Measurements from ENCODE around the gene GALNT6.
A peak's percentile ranks its signal among the peaks of the same experiment; 100 is the strongest.

GALNT6 gene

DNA sequence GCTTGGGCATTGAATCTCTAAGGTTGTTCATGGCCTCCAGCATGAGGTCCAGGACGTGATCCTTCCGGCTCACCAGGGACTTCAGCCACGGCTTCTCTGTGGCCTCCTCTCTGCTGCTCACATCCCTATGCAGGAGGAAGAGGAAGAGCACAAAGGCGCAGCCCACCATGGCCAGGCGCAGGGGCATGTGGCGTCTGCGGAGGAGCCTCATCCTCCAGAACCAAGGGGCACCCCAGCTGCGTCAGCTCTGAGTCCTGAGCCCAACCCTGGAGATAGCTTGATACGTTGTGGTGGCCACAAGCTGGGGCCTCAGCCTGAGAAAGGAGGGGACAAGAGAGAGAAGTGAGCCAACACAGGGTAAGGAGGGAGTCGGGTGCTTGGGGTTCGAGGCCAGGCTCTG, 11.6 kb downstream of the GALNT6 start:
- H3K9ac ChIP-seq = no peak overlapping the region
- no peaks in the 10 kb centered on the region; a peak in 1 of 22 replicates for H3K9me3 ChIP-seq (replicated peaks in 1 of 11)
- no peak overlapping the region for H3K4me3 ChIP-seq
- H4K20me1 ChIP-seq = peaks cover 0 to 7% (median 0%) of the 10 kb centered on the region in 11 experiments; a peak in 4 of 22 replicates
- peaks cover 0 to 25% (median 0%) of the 10 kb centered on the region in 11 experiments; a peak in 3 of 22 replicates for H3K36me3 ChIP-seq
- peaks cover 0 to 77% (median 12%) of the 10 kb centered on the region in 11 experiments; a peak in 11 of 22 replicates for H3K27me3 ChIP-seq
- TF ChIP-seq Cebpa-rat (IDR thresholded peaks at IDR 0.05) = no peak
- H3K4me2 ChIP-seq = peak overlapping the region in 8 of 11 experiments; percentile 16 to 73 (median 58); a peak in 15 of 22 replicates
- H3K27ac ChIP-seq = no peak overlapping the region
- H3K4me1 ChIP-seq = peaks cover 2 to 43% (median 40%) of the 10 kb centered on the region in 10 experiments

DNA sequence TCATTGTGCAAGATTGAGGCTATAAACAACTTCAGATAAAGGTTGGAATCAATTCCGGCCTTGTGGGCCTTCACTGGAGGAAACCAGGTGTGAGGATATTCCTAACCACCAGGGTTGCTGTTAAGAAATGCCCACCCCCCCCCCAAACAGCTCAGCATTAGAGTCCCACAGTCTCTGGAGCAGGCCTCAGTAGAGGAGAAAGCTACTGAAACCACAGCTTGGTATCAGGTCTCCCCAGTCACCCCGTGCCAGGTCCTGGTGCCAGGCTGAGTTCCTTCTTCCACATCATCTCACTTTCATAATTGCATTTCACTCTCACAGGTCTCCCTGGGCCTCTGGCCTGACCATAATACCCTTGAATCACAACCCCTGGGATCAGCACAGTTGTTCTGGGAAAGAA, 12.5 kb downstream of the GALNT6 start:
- no peak for TF ChIP-seq Cebpa-rat (IDR thresholded peaks at IDR 0.05)
- Histone ChIP-seq H3K4me3 (no peak overlapping the region), H3K27ac (no peak overlapping the region), H3K4me2 (peak overlapping the region in 8 of 11 experiments; percentile 16 to 73 (median 58); a peak in 15 of 22 replicates), H3K27me3 (peaks cover under 1 to 81% (median 20%) of the 10 kb centered on the region in 11 experiments; a peak in 16 of 22 replicates), H3K36me3 (peaks cover 0 to 25% (median 0%) of the 10 kb centered on the region in 11 experiments; a peak in 3 of 22 replicates), H3K9me3 (replicated peaks in 1 of 11) (peaks cover 0 to 7% (median 0%) of the 10 kb centered on the region in 11 experiments; a peak in 6 of 22 replicates), H4K20me1 (peaks cover 0 to 7% (median 0%) of the 10 kb centered on the region in 11 experiments; a peak in 4 of 22 replicates), H3K4me1 (peaks cover 10 to 44% (median 37%) of the 10 kb centered on the region in 10 experiments), H3K9ac (no peak overlapping the region)

DNA sequence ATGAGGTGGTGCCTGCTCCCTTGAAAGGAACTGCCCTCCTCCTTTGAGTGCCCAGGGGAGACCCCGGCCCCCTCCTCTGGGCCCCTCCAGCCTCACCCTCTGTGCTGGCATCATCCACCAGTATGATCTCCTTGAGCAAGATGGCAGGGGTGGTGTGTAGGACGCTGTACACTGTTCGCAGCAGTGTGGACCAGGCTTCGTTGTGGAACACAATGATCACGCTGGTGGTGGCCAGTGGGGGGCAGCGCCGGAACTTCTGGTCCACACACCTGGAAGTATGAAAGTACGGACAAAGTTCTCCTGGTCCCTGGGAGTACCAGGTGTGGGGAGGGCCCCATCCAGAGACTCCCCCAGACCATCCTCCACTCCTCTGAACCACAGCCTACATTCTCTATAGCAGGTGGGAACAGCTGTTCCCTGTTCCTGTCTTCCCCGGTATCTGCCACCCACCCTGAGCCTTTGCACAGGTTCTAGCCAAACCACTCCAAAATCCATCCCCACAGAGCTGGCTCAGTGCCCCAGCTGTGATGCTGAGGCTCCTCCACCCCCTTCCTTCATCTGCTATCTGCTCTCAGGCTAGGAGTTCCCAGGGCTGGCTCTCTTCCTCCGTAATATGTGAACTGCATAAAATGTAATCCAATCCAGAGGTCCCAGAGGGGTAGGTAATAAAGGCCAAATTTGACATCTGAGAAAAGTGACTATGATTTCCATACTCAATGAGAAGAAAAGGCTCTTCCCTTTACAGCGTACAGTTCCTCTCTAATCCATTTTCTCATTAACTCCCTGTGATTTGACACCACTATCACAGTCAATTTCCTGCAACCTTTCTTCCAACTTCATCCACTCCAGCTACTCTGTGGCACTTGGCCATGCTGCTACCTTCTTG, 13.9 kb downstream of the GALNT6 start:
- H4K20me1 ChIP-seq = peaks cover 0 to 7% (median 0%) of the 10 kb centered on the region in 11 experiments; a peak in 5 of 22 replicates
- H3K4me1 ChIP-seq = peaks cover 18 to 42% (median 25%) of the 10 kb centered on the region in 10 experiments
- peaks cover 0 to 25% (median 0%) of the 10 kb centered on the region in 11 experiments; a peak in 3 of 22 replicates for H3K36me3 ChIP-seq
- TF ChIP-seq Cebpa-rat (IDR thresholded peaks at IDR 0.05) = no peak
- H3K27ac ChIP-seq = no peak overlapping the region
- H3K9me3 ChIP-seq (replicated peaks in 1 of 11) = peaks cover 0 to 19% (median 0%) of the 10 kb centered on the region in 11 experiments; a peak in 6 of 22 replicates
- H3K4me3 ChIP-seq = no peak overlapping the region
- no peak overlapping the region for H3K9ac ChIP-seq
- H3K4me2 ChIP-seq = no peak overlapping the region
- peaks cover 15 to 78% (median 33%) of the 10 kb centered on the region in 11 experiments for H3K27me3 ChIP-seq

DNA sequence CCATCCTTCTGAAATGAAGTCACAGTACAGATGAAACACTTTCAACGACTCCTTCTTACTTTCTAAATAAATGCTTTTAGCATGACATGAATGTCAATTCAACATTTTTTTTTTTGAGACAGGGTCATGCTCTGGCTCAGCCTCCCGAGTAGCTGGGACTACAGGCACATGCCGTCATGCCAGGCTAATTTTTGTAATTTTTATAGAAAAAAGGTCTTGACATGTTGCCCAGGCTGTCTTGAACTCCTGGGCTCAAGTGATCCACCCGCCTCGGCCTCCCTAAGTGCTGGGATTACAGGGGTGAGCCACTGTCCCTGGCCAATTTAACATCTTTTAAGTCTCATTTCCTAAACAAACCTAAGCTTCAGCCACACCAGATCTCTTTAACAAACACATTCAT, 16.4 kb downstream of the GALNT6 start:
- H3K4me1 ChIP-seq = peaks cover 16 to 57% (median 30%) of the 10 kb centered on the region in 10 experiments
- H3K9me3 ChIP-seq (replicated peaks in 1 of 11) = peaks cover 0 to 19% (median 0%) of the 10 kb centered on the region in 11 experiments; a peak in 6 of 22 replicates
- H3K4me2 ChIP-seq = peak overlapping the region in 4 of 11 experiments; percentile 32 to 58 (median 46); a peak in 6 of 22 replicates
- no peak overlapping the region for H3K4me3 ChIP-seq
- H4K20me1 ChIP-seq = peaks cover 0 to 14% (median 0%) of the 10 kb centered on the region in 11 experiments; a peak in 6 of 22 replicates
- H3K9ac ChIP-seq = no peak overlapping the region
- peaks cover 0 to 20% (median 0%) of the 10 kb centered on the region in 11 experiments; a peak in 3 of 22 replicates for H3K36me3 ChIP-seq
- H3K27me3 ChIP-seq = peaks cover 38 to 86% (median 55%) of the 10 kb centered on the region in 11 experiments
- TF ChIP-seq Cebpa-rat (IDR thresholded peaks at IDR 0.05) = no peak
- H3K27ac ChIP-seq = no peak overlapping the region

DNA sequence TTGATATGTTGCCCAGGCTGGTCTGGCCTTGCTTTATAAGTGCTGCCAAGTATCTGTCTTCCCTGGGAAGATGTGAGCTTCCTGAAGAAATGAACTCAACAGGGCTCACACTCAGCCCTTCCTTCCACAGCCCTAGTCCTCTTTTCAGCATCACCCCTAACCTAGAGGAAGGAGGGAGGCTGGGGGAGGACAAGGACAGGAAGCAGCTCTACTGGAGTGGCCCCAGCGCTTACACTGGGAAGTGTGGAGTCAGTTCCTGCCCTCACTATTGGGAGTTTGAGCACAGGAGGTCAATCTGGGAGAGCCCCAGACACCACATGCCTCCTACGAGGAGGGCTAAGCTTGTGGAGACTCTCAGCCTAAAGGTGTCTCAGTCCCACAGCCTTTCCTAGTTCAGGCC, 16.8 kb downstream of the GALNT6 start:
- H3K36me3 ChIP-seq = peaks cover 0 to 15% (median 0%) of the 10 kb centered on the region in 11 experiments; a peak in 3 of 22 replicates
- H3K27me3 ChIP-seq = peaks cover 43 to 86% (median 60%) of the 10 kb centered on the region in 11 experiments
- H3K27ac ChIP-seq = no peak overlapping the region

DNA sequence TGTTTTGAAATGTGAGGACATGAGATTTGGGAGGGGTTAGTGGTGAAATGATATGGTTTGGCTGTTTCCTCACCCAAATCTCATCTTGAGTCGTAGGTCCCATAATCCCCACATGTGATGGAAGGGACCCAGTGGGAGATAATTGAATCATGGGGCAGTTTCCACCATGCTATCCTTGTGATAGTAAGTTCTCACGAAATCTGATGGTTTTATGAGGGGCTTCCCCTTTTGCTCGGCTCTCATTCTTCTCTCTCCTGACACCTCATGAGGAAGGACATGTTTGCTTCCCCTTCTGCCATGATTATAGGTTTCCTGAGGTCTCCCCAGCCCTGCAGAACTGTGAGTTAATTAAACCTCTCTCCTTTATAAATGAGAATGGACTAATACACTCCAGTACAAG, 18.0 kb downstream of the GALNT6 start:
- Histone ChIP-seq H4K20me1 (peaks cover 0 to 21% (median 12%) of the 10 kb centered on the region in 11 experiments; a peak in 8 of 22 replicates), H3K9ac (no peak overlapping the region), H3K9me3 (replicated peaks in 1 of 11) (peaks cover 0 to 19% (median 0%) of the 10 kb centered on the region in 11 experiments; a peak in 6 of 22 replicates), H3K4me2 (peak overlapping the region in 6 of 11 experiments; percentile 8 to 58 (median 35); a peak in 11 of 22 replicates), H3K4me1 (peaks cover 16 to 63% (median 36%) of the 10 kb centered on the region in 10 experiments), H3K4me3 (no peak overlapping the region), H3K36me3 (peaks cover 0 to 4% (median 0%) of the 10 kb centered on the region in 11 experiments; a peak in 3 of 22 replicates), H3K27ac (no peak overlapping the region), H3K27me3 (peaks cover 44 to 82% (median 56%) of the 10 kb centered on the region in 11 experiments)
- TF ChIP-seq Cebpa-rat (IDR thresholded peaks at IDR 0.05) = no peak

More for the DNA sequence above, 16.8 kb downstream of the GALNT6 start:
- peaks cover 0 to 14% (median 4%) of the 10 kb centered on the region in 11 experiments; a peak in 9 of 22 replicates for H4K20me1 ChIP-seq
- H3K4me2 ChIP-seq = peak overlapping the region in 5 of 11 experiments; percentile 10 to 58 (median 46); a peak in 9 of 22 replicates
- no peak overlapping the region for H3K4me3 ChIP-seq
- no peak overlapping the region for H3K9ac ChIP-seq
- H3K4me1 ChIP-seq = peaks cover 17 to 62% (median 33%) of the 10 kb centered on the region in 10 experiments
- no peak for TF ChIP-seq Cebpa-rat (IDR thresholded peaks at IDR 0.05)
- H3K9me3 ChIP-seq (replicated peaks in 1 of 11) = peaks cover 0 to 19% (median 0%) of the 10 kb centered on the region in 11 experiments; a peak in 6 of 22 replicates

DNA sequence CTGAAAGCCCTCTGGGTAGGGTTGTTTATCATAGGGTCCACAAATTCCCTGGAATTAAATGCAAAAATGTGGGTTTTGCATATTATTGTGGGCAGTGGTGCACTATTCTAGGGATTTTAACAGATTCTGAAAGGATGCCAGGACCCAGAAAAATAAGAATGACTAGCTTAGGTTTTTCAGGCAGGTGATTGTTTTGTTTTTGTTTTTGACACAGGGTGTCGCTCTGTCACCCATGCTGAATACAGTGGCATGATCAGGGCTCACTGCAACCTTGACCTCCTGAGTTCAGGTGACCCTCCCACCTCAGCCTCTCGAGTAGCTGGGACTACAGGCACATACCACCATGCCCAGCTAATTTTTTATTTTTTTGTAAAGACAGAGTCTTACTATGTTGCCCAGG, 19.2 kb downstream of the GALNT6 start:
- Histone ChIP-seq H3K27me3 (peaks cover 44 to 82% (median 68%) of the 10 kb centered on the region in 11 experiments), H3K9ac (no peak overlapping the region), H3K4me2 (0 out of 22 replicates have a peak overlapping the region, but pooled peaks of 1 of the 11 experiments have one; percentile 22), H4K20me1 (peaks cover 0 to 33% (median 12%) of the 10 kb centered on the region in 11 experiments; a peak in 8 of 22 replicates), H3K4me3 (no peak overlapping the region), H3K36me3 (peaks cover 0 to 4% (median 0%) of the 10 kb centered on the region in 11 experiments; a peak in 3 of 22 replicates), H3K27ac (no peak overlapping the region), H3K9me3 (replicated peaks in 1 of 11) (peaks cover 0 to 19% (median 0%) of the 10 kb centered on the region in 11 experiments; a peak in 6 of 22 replicates), H3K4me1 (peaks cover 28 to 71% (median 44%) of the 10 kb centered on the region in 10 experiments)
- TF ChIP-seq Cebpa-rat (IDR thresholded peaks at IDR 0.05) = no peak

DNA sequence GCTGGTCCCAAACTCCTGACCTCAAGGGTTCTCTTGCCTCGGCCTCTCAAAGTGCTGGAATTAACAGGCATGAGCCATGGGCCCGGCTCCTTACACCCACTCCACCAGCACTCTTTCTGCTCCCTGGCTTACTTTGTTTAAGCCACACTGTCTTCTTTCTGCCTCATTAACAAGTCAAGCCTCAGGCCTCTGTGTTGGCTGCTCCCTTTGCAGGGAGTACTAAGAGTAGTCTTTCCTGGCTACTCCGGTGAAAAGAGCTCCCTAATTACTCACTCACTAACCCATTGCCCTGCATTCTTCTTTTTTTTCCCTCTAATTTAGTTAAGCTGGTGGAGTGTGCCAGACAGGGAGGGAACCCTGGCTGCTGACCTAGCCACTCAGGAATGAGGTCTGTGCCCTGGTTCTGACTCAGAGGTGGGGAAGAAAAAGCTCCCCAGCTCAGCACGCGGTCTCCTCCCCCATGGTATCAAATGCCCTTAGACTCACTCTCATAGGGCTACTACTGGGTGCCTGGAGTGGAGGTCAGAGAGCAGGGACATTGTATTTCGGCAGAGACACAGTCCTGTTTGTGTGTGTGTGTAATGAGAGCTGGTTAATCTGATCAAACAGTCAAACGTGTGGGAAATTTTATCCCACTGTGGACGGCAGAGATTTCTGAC, 19.8 kb downstream of the GALNT6 start:
- Histone ChIP-seq H3K36me3 (no peaks in the 10 kb centered on the region), H3K4me3 (no peak overlapping the region), H3K27ac (no peak overlapping the region), H4K20me1 (peaks cover 0 to 34% (median 12%) of the 10 kb centered on the region in 11 experiments; a peak in 8 of 22 replicates), H3K9me3 (replicated peaks in 1 of 11) (peaks cover 0 to 19% (median 0%) of the 10 kb centered on the region in 11 experiments; a peak in 6 of 22 replicates), H3K27me3 (peaks cover 47 to 83% (median 73%) of the 10 kb centered on the region in 11 experiments), H3K4me2 (peak overlapping the region in 5 of 11 experiments; percentile 22 to 54 (median 26); a peak in 8 of 22 replicates), H3K9ac (no peak overlapping the region), H3K4me1 (peaks cover 28 to 71% (median 44%) of the 10 kb centered on the region in 10 experiments)
- TF ChIP-seq Cebpa-rat (IDR thresholded peaks at IDR 0.05) = no peak

Measured in BLaER1 treated with 17β-estradiol and CSF1 and Interleukin-3, amounts not matched to agents 10 nM and 100 nM (cell line).